H1 (cell line): Measurements from ENCODE around the gene LCE3B. TPM values are rescaled to one million over a fixed set of nuclear protein-coding genes. Genes with fewer than 3 reads are reported as not detected.

Experiments
- CTCF ChIA-PET: fragments of 300-600 bp; sonication (Branson Sonifier 250); formaldehyde crosslinking; loops from one replicate; lab custom pipeline; 2021; ENCODE audit not compliant: partially characterized antibody; lab: Charles Lee
- POLR2A ChIA-PET: fragments of 300-600 bp; sonication (Branson Sonifier 250); formaldehyde crosslinking; loops from one replicate; lab custom pipeline; 2021; ENCODE audit warnings: inconsistent platforms; ENCODE audit not compliant: partially characterized antibody; lab: Charles Lee
- DNase-seq, 2 experiments: peaks; one replicate each; pipeline versions ENCODE4 v3.0.0 to v3.0.0-alpha.2; 2010 to 2022; ENCODE audit warnings: low spot score in 2 of 2, low read depth in 1 of 2, mixed read lengths in 1 of 2
- FAIRE-seq: peaks from 2 replicates; lab custom pipeline; 2011; peaks lifted over from hg19 to GRCh38; lab: Jason Lieb, UNC
- H2AFZ ChIP-seq: 2 replicates; pipeline ENCODE4 v1.8.1; 2012; ENCODE audit warnings: low read length, inconsistent platforms
- H2AK5ac ChIP-seq: 2 replicates; pipeline ENCODE4 v1.6.1; 2013; ENCODE audit warnings: low read depth, low read length
- H2BK120ac ChIP-seq: replicated peaks from 2 replicates; pipeline ENCODE3; 2013; ENCODE audit warnings: low read depth, low read length, inconsistent platforms
- H2BK12ac ChIP-seq: 2 replicates; pipeline ENCODE4 v1.6.1; 2013; ENCODE audit warnings: low read depth, low read length
- H2BK15ac ChIP-seq: 2 replicates; pipeline ENCODE4 v1.6.1; 2013; ENCODE audit warnings: low read length
- H2BK20ac ChIP-seq: 2 replicates; pipeline ENCODE4 v1.6.1; 2013; ENCODE audit warnings: low read length
- H2BK5ac ChIP-seq: 2 replicates; pipeline ENCODE4 v1.6.1; 2013; ENCODE audit warnings: low read depth, low read length
- H3K14ac ChIP-seq: 2 replicates; pipeline ENCODE4 v1.6.1; 2013; ENCODE audit warnings: inconsistent platforms; ENCODE audit not compliant: insufficient read length
- H3K18ac ChIP-seq: 2 replicates; pipeline ENCODE4 v1.6.1; 2013; ENCODE audit warnings: low read length; ENCODE audit errors: extremely low read depth
- H3K23ac ChIP-seq: 2 replicates; pipeline ENCODE4 v1.6.1; 2013; ENCODE audit warnings: inconsistent platforms; ENCODE audit not compliant: insufficient read length
- H3K23me2 ChIP-seq: 2 replicates; pipeline ENCODE4 v1.6.1; 2013; ENCODE audit warnings: low read depth, low read length
- H3K27ac ChIP-seq: 2 replicates; pipeline ENCODE4 v1.6.1; 2011; ENCODE audit warnings: low read depth, low read length, inconsistent platforms
- H3K27me3 ChIP-seq, 4 experiments: replicated peaks in 1 of 4; 1 replicate in 1 of 4; 2 replicates in 3 of 4; pipeline versions ENCODE4 v1.6.1 to v1.8.1; 2011 to 2013; ENCODE audit warnings: low read length in 3 of 4, mild to moderate bottlenecking in 3 of 4, inconsistent platforms in 2 of 4, mixed read lengths in 2 of 4, moderate library complexity in 1 of 4; ENCODE audit not compliant: control insufficient read depth in 3 of 4, insufficient read depth in 3 of 4; ENCODE audit errors: extremely low read depth in 1 of 4
- H3K36me3 ChIP-seq, 4 experiments: 2 replicates each; pipeline versions ENCODE4 v1.6.1 to v1.8.1; 2011 to 2013; ENCODE audit warnings: mild to moderate bottlenecking in 4 of 4, low read length in 3 of 4, moderate library complexity in 2 of 4, control low read depth in 1 of 4, inconsistent platforms in 1 of 4; ENCODE audit not compliant: insufficient read depth in 4 of 4, control insufficient read depth in 2 of 4
- H3K4ac ChIP-seq: replicated peaks from 2 replicates; pipeline ENCODE3; 2013; ENCODE audit warnings: low read length, low read depth, mixed read lengths, inconsistent platforms; ENCODE audit not compliant: insufficient read length
- H3K4me1 ChIP-seq, 4 experiments: replicated peaks in 1 of 4; 1 replicate in 1 of 4; 2 replicates in 3 of 4; pipeline versions ENCODE4 v1.6.1 to v1.8.1; 2011 to 2013; ENCODE audit warnings: low read length in 3 of 4, inconsistent platforms in 2 of 4, mixed read lengths in 1 of 4; ENCODE audit not compliant: insufficient read depth in 4 of 4, control insufficient read depth in 3 of 4
- H3K4me2 ChIP-seq, 2 experiments: 2 replicates each; pipeline versions ENCODE4 v1.6.1 to v1.8.1; 2011 to 2013; ENCODE audit warnings: low read depth in 2 of 2, low read length in 2 of 2, control low read depth in 1 of 2, inconsistent platforms in 1 of 2, mild to moderate bottlenecking in 1 of 2; ENCODE audit not compliant: insufficient read depth in 1 of 2
- H3K4me3 ChIP-seq, 4 experiments: fragments of 200-600, 300-600 bp in 1 of 4; sonication (generic), shearing (Covaris generic), sonication (Bioruptor Twin) in 1 of 4; 2 replicates each; pipeline versions ENCODE4 v1.5.1 to v1.8.1; 2011 to 2016; ENCODE audit warnings: low read length in 4 of 4, low read depth in 3 of 4, control low read depth in 2 of 4, inconsistent platforms in 2 of 4, mild to moderate bottlenecking in 2 of 4, mixed read lengths in 1 of 4, moderate library complexity in 1 of 4; ENCODE audit not compliant: insufficient read depth in 2 of 4; ENCODE audit errors: extremely low read depth in 1 of 4
- H3K56ac ChIP-seq: replicated peaks from 2 replicates; pipeline ENCODE3; 2013; ENCODE audit warnings: low read depth, mild to moderate bottlenecking, mixed read lengths, low read length, inconsistent platforms; ENCODE audit not compliant: insufficient read length
- H3K79me1 ChIP-seq: 2 replicates; pipeline ENCODE4 v1.6.1; 2013; ENCODE audit warnings: low read depth, low read length, control low read depth
- H3K79me2 ChIP-seq, 2 experiments: 2 replicates each; pipeline versions ENCODE4 v1.6.1 to v1.8.1; 2012 to 2013; ENCODE audit warnings: low read length in 2 of 2, mild to moderate bottlenecking in 2 of 2, inconsistent platforms in 1 of 2; ENCODE audit not compliant: insufficient read depth in 2 of 2, control insufficient read depth in 1 of 2
- H3K9ac ChIP-seq, 4 experiments: replicated peaks in 1 of 4; 1 replicate in 1 of 4; 2 replicates in 3 of 4; pipeline versions ENCODE4 v1.6.1 to v1.8.1; 2011 to 2013; ENCODE audit warnings: low read depth in 3 of 4, low read length in 3 of 4, control low read depth in 2 of 4, mild to moderate bottlenecking in 2 of 4, moderate library complexity in 2 of 4, inconsistent platforms in 1 of 4; ENCODE audit errors: extremely low read depth in 1 of 4
- H3K9me3 ChIP-seq, 2 experiments: 2 replicates each; pipeline versions ENCODE4 v1.6.1 to v1.8.1; 2012 to 2013; ENCODE audit warnings: mild to moderate bottlenecking in 2 of 2, moderate library complexity in 2 of 2, control low read depth in 1 of 2, inconsistent platforms in 1 of 2, low read depth in 1 of 2, low read length in 1 of 2, mixed read lengths in 1 of 2; ENCODE audit not compliant: insufficient read depth in 2 of 2
- H4K20me1 ChIP-seq, 2 experiments: replicated peaks in 1 of 2; 2 replicates each; pipeline versions ENCODE3 to v1.8.1; 2011 to 2013; ENCODE audit warnings: inconsistent platforms in 2 of 2, low read length in 2 of 2, mild to moderate bottlenecking in 1 of 2; ENCODE audit not compliant: insufficient read depth in 2 of 2, control insufficient read depth in 1 of 2
- H4K5ac ChIP-seq: 2 replicates; pipeline ENCODE4 v1.6.1; 2013; ENCODE audit warnings: low read length, low read depth, mixed read lengths, inconsistent platforms; ENCODE audit not compliant: insufficient read length
- H4K8ac ChIP-seq: 2 replicates; pipeline ENCODE4 v1.8.0; 2013; ENCODE audit warnings: mild to moderate bottlenecking, moderate library complexity, low read length, inconsistent platforms; ENCODE audit not compliant: insufficient read depth; ENCODE audit errors: extremely low read depth
- H4K91ac ChIP-seq: replicated peaks from 2 replicates; pipeline ENCODE3; 2013; ENCODE audit warnings: low read length, mixed read lengths, inconsistent platforms; ENCODE audit not compliant: insufficient read length
- WGBS, 2 experiments: shearing (Covaris generic) in 1 of 2; methylation state at CpG; one replicate each; pipeline versions ENCODE4 v1.1.6 to v1.1.7; 2013 to 2015; ENCODE audit warnings: low lambda C conversion rate in 2 of 2, mixed read lengths in 2 of 2, inconsistent platforms in 1 of 2, low coverage in 1 of 2, missing lambda C conversion rate in 1 of 2; ENCODE audit not compliant: insufficient replicate concordance in 2 of 2, insufficient coverage in 1 of 2, insufficient read length in 1 of 2; ENCODE audit errors: extremely low coverage in 1 of 2, missing lambda C conversion rate in 1 of 2; 5-methylcytosine and 5-hydroxymethylcytosine counted together
- polyA plus RNA-seq, 7 experiments: library from polyadenylated mRNA; depleted of rRNA in 3 of 7; stranded (reverse) in 5 of 7; unstranded in 2 of 7; fragments of >200 nt in 5 of 7; fragments of 200-250 nt in 2 of 7; gene quantifications; 1 replicate in 5 of 7; 2 replicates in 1 of 7; 4 replicates in 1 of 7; pipeline versions ENCODE4 v1.2.1 to v1.2.3, GENCODE V29; 2011 to 2013; ENCODE audit warnings: missing spikeins in 2 of 7, mixed read lengths in 2 of 7
- total RNA-seq: library from RNA; stranded (reverse); fragmentation: NEBNext Ultra II Directional; extraction: Animal tissue kit (Norgen Biotek cat#: 25700); gene quantifications from 2 replicates; pipeline ENCODE4 v1.2.1, GENCODE V29; 2021
- TF ChIP-seq, protein P1 (sequence below): fragments of 300-600 bp; sonication (generic); IDR thresholded peaks from 2 replicates; pipeline ENCODE4 v1.7.1; 2012; ENCODE audit warnings: low read length, moderate library complexity, mild to moderate bottlenecking, inconsistent platforms; ENCODE audit not compliant: insufficient replicate concordance

Gene LCE3B
- total and polyA plus RNA-seq, 2 of the 8 experiments (the other 6 are each of a cell fraction or from before 2014, with no cell fraction given) = not detected

- FAIRE-seq (no peak), DNase-seq (no peak)
- Histone ChIP-seq H4K5ac (no peak within 1 kb of the TSS), H3K4me2 (no peak within 1 kb of the TSS), H3K14ac (no peak within 1 kb of the TSS), H2BK15ac (no peak within 1 kb of the TSS), H3K27me3 (no peaks in the 10 kb centered on the region), H4K8ac (no peak within 1 kb of the TSS), H3K4me3 (no peak within 1 kb of the TSS), H3K9me3 (no peaks in the 10 kb centered on the region), H3K4me1 (no peaks in the 10 kb centered on the region), H3K36me3 (no peaks in the 10 kb centered on the region), H2AFZ (no peak within 1 kb of the TSS), H3K56ac (no peak within 1 kb of the TSS), H2BK20ac (no peak within 1 kb of the TSS), H2BK12ac (no peak within 1 kb of the TSS), H2BK120ac (no peak within 1 kb of the TSS), H3K79me2 (no peaks in the 10 kb centered on the region), H4K91ac (no peak within 1 kb of the TSS), H3K18ac (no peak within 1 kb of the TSS), H3K4ac (no peak within 1 kb of the TSS), H3K23ac (no peak within 1 kb of the TSS), H4K20me1 (no peaks in the 10 kb centered on the region), H3K79me1 (no peaks in the 10 kb centered on the region), H3K27ac (no peak within 1 kb of the TSS), H2AK5ac (no peak within 1 kb of the TSS), H3K23me2 (no peaks in the 10 kb centered on the region), H3K9ac (no peak within 1 kb of the TSS), H2BK5ac (no peak within 1 kb of the TSS)
- CTCF ChIA-PET = no interaction called here
- POLR2A ChIA-PET = no interaction called here
- no CpG with 5 or more reads among the region's 4 CpGs for WGBS, 2 experiments
- TF ChIP-seq, protein P1, sequence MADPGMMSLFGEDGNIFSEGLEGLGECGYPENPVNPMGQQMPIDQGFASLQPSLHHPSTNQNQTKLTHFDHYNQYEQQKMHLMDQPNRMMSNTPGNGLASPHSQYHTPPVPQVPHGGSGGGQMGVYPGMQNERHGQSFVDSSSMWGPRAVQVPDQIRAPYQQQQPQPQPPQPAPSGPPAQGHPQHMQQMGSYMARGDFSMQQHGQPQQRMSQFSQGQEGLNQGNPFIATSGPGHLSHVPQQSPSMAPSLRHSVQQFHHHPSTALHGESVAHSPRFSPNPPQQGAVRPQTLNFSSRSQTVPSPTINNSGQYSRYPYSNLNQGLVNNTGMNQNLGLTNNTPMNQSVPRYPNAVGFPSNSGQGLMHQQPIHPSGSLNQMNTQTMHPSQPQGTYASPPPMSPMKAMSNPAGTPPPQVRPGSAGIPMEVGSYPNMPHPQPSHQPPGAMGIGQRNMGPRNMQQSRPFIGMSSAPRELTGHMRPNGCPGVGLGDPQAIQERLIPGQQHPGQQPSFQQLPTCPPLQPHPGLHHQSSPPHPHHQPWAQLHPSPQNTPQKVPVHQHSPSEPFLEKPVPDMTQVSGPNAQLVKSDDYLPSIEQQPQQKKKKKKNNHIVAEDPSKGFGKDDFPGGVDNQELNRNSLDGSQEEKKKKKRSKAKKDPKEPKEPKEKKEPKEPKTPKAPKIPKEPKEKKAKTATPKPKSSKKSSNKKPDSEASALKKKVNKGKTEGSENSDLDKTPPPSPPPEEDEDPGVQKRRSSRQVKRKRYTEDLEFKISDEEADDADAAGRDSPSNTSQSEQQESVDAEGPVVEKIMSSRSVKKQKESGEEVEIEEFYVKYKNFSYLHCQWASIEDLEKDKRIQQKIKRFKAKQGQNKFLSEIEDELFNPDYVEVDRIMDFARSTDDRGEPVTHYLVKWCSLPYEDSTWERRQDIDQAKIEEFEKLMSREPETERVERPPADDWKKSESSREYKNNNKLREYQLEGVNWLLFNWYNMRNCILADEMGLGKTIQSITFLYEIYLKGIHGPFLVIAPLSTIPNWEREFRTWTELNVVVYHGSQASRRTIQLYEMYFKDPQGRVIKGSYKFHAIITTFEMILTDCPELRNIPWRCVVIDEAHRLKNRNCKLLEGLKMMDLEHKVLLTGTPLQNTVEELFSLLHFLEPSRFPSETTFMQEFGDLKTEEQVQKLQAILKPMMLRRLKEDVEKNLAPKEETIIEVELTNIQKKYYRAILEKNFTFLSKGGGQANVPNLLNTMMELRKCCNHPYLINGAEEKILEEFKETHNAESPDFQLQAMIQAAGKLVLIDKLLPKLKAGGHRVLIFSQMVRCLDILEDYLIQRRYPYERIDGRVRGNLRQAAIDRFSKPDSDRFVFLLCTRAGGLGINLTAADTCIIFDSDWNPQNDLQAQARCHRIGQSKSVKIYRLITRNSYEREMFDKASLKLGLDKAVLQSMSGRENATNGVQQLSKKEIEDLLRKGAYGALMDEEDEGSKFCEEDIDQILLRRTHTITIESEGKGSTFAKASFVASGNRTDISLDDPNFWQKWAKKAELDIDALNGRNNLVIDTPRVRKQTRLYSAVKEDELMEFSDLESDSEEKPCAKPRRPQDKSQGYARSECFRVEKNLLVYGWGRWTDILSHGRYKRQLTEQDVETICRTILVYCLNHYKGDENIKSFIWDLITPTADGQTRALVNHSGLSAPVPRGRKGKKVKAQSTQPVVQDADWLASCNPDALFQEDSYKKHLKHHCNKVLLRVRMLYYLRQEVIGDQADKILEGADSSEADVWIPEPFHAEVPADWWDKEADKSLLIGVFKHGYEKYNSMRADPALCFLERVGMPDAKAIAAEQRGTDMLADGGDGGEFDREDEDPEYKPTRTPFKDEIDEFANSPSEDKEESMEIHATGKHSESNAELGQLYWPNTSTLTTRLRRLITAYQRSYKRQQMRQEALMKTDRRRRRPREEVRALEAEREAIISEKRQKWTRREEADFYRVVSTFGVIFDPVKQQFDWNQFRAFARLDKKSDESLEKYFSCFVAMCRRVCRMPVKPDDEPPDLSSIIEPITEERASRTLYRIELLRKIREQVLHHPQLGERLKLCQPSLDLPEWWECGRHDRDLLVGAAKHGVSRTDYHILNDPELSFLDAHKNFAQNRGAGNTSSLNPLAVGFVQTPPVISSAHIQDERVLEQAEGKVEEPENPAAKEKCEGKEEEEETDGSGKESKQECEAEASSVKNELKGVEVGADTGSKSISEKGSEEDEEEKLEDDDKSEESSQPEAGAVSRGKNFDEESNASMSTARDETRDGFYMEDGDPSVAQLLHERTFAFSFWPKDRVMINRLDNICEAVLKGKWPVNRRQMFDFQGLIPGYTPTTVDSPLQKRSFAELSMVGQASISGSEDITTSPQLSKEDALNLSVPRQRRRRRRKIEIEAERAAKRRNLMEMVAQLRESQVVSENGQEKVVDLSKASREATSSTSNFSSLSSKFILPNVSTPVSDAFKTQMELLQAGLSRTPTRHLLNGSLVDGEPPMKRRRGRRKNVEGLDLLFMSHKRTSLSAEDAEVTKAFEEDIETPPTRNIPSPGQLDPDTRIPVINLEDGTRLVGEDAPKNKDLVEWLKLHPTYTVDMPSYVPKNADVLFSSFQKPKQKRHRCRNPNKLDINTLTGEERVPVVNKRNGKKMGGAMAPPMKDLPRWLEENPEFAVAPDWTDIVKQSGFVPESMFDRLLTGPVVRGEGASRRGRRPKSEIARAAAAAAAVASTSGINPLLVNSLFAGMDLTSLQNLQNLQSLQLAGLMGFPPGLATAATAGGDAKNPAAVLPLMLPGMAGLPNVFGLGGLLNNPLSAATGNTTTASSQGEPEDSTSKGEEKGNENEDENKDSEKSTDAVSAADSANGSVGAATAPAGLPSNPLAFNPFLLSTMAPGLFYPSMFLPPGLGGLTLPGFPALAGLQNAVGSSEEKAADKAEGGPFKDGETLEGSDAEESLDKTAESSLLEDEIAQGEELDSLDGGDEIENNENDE = no peak
Measured at GRCh38 chr1:152599934-152600333, 13.7 kb upstream of the LCE3B start, which contains the start of gene LCE3C. Gene LCE3C (plus strand): TSS chr1:152600234. CDS start chr1:152600732, 498 bp downstream.
